B cell (primary cell): ENCODE data around the gene FOXK1. TPM values are rescaled to one million over a fixed set of nuclear protein-coding genes. Genes with fewer than 3 reads are reported as not detected.

Source experiments
- ATAC-seq: fragments of 200-7000 bp; cut with Tn5 transposase; one replicate; pipeline ENCODE4 v1.10.0; 2021; ENCODE audit warnings: low read depth, mild to moderate bottlenecking, moderate number of reproducible peaks, moderate library complexity
- CTCF ChIA-PET: fragments of 350-600 bp; sonication (Branson Sonifier 250); formaldehyde crosslinking; loops from one replicate; lab custom pipeline; 2021; ENCODE audit warnings: antibody characterized with exemption, inconsistent platforms; lab: Charles Lee
- POLR2A ChIA-PET: fragments of 350-600 bp; sonication (Branson Sonifier 250); formaldehyde crosslinking; loops from one replicate; lab custom pipeline; 2021; ENCODE audit warnings: antibody characterized with exemption; lab: Charles Lee
- DNase-seq: peaks from one replicate; pipeline ENCODE4 v3.0.0; 2013
- H2AFZ ChIP-seq: 2 replicates; pipeline ENCODE4 v1.6.1; 2012; ENCODE audit warnings: mild to moderate bottlenecking, low read depth, low read length; ENCODE audit not compliant: insufficient read depth, poor library complexity, severe bottlenecking
- H3K27ac ChIP-seq, 2 donors: 1 replicate in 1 of 2; 2 replicates in 1 of 2; pipeline ENCODE4 v1.5.1; 2012 to 2013; ENCODE audit warnings: low read length in 2 of 2, mild to moderate bottlenecking in 2 of 2, moderate library complexity in 1 of 2
- H3K27me3 ChIP-seq, 4 experiments: fragments of 200-600 bp in 1 of 4; sonication (generic) in 1 of 4; replicated peaks in 1 of 4; 1 replicate in 2 of 4; 2 replicates in 2 of 4; pipeline versions ENCODE4 v1.6.1 to v1.7.0; 2013 to 2016; ENCODE audit warnings: low read length in 3 of 4, mild to moderate bottlenecking in 2 of 4, mixed read lengths in 1 of 4, moderate library complexity in 1 of 4; ENCODE audit not compliant: insufficient read depth in 4 of 4, control insufficient read depth in 3 of 4; ENCODE audit errors: control extremely low read depth in 1 of 4
- H3K36me3 ChIP-seq, 2 experiments: replicated peaks in 1 of 2; 1 replicate in 1 of 2; 2 replicates in 1 of 2; pipeline versions ENCODE4 v1.6.1 to v1.7.1; 2013; ENCODE audit warnings: low read length in 1 of 2; ENCODE audit not compliant: insufficient read depth in 2 of 2, control insufficient read depth in 1 of 2; ENCODE audit errors: control extremely low read depth in 1 of 2, extremely low read depth in 1 of 2
- H3K4me1 ChIP-seq, 2 donors: fragments of 200-600 bp in 1 of 2; sonication (generic) in 1 of 2; 1 replicate in 1 of 2; 2 replicates in 1 of 2; pipeline versions ENCODE4 v1.5.1 to v1.6.1; 2013 to 2017; ENCODE audit warnings: low read length in 2 of 2; ENCODE audit not compliant: control insufficient read depth in 2 of 2, insufficient read depth in 2 of 2
- H3K4me2 ChIP-seq: replicated peaks from 2 replicates; pipeline ENCODE3; 2012; ENCODE audit warnings: mild to moderate bottlenecking, low read depth, low read length; ENCODE audit not compliant: poor library complexity, severe bottlenecking
- H3K4me3 ChIP-seq, 5 experiments: fragments of 200-600 bp in 1 of 5; sonication (generic) in 1 of 5; 1 replicate in 3 of 5; 2 replicates in 2 of 5; pipeline versions ENCODE4 v1.5.1 to v1.7.0; 2011 to 2016; ENCODE audit warnings: low read length in 4 of 5, mild to moderate bottlenecking in 4 of 5, low read depth in 2 of 5, control low read depth in 1 of 5, moderate library complexity in 1 of 5; ENCODE audit not compliant: insufficient read depth in 1 of 5; ENCODE audit errors: control extremely low read depth in 1 of 5, extremely low read depth in 1 of 5
- H3K79me2 ChIP-seq: fragments of 200-600 bp; sonication (generic); one replicate; pipeline ENCODE4 v1.6.0; 2016; ENCODE audit warnings: low read length; ENCODE audit not compliant: control insufficient read depth, insufficient read depth
- H3K9ac ChIP-seq: fragments of 200-600 bp; sonication (generic); 2 replicates; pipeline ENCODE4 v1.6.1; 2017; ENCODE audit warnings: mild to moderate bottlenecking, low read length, moderate library complexity
- H3K9me3 ChIP-seq, 3 donors: one replicate each; pipeline versions ENCODE4 v1.6.1 to v1.7.1; 2013; ENCODE audit warnings: low read length in 2 of 3; ENCODE audit not compliant: control insufficient read depth in 2 of 3, insufficient read depth in 1 of 3; ENCODE audit errors: control extremely low read depth in 1 of 3
- H4K20me1 ChIP-seq: 2 replicates; pipeline ENCODE4 v1.6.0; 2012; ENCODE audit warnings: mild to moderate bottlenecking, low read length; ENCODE audit not compliant: insufficient read depth, control insufficient read depth, poor library complexity, severe bottlenecking
- H3K27ac Mint-ChIP-seq: one replicate; pipeline ENCODE4 v1.8.0; 2021; ENCODE audit warnings: mixed read lengths
- H3K27me3 Mint-ChIP-seq: one replicate; pipeline ENCODE4 v1.8.0; 2021; ENCODE audit warnings: mixed read lengths
- H3K4me1 Mint-ChIP-seq: one replicate; pipeline ENCODE4 v1.8.0; 2021; ENCODE audit warnings: mixed read lengths
- H3K4me3 Mint-ChIP-seq: one replicate; pipeline ENCODE4 v1.8.0; 2021; ENCODE audit warnings: mixed read lengths
- H3K9me3 Mint-ChIP-seq: one replicate; pipeline ENCODE4 v1.8.0; 2022; ENCODE audit warnings: mixed read lengths; ENCODE audit not compliant: insufficient read depth
- EZH2 ChIP-seq: IDR thresholded peaks from 2 replicates; pipeline ENCODE4 v1.6.1; 2012; ENCODE audit warnings: borderline replicate concordance, low read depth, mild to moderate bottlenecking, moderate library complexity, low read length; ENCODE audit not compliant: insufficient read depth, poor library complexity, severe bottlenecking
- WGBS: methylation state at CpG from one replicate; pipeline ENCODE4 v1.1.5; 2013; ENCODE audit warnings: missing lambda C conversion rate; ENCODE audit not compliant: insufficient coverage; 5-methylcytosine and 5-hydroxymethylcytosine counted together
- intact Hi-C: fragments of 100-400 bp; cut with micrococcal nuclease; formaldehyde crosslinking; loops from one replicate; pipeline ENCODE4 v1.10.0; 2022
- polyA plus RNA-seq: library from polyadenylated mRNA; depleted of rRNA; stranded (reverse); fragments of >200 nt; gene quantifications from 2 replicates; pipeline ENCODE4 v1.2.3, GENCODE V29; 2012
- total RNA-seq, 2 donors: library from RNA; stranded (reverse); fragments of 120-200 nt in 1 of 2; gene quantifications; 1 replicate in 1 of 2; 2 replicates in 1 of 2; pipeline versions ENCODE4 v1.2.3 to v1.2.4, GENCODE V29; 2013 to 2022
- TF ChIP-seq, protein P1 (sequence below): fragments of 200-600 bp; IDR thresholded peaks from one replicate; pipeline ENCODE4 v1.8.0; 2022; ENCODE audit warnings: antibody characterized with exemption, mild to moderate bottlenecking

The FOXK1 gene
- total and polyA plus RNA-seq, 2 donors (not counting 1 experiment from before 2014, with no cell fraction given): 17.9 to 56.2 TPM

DNA sequence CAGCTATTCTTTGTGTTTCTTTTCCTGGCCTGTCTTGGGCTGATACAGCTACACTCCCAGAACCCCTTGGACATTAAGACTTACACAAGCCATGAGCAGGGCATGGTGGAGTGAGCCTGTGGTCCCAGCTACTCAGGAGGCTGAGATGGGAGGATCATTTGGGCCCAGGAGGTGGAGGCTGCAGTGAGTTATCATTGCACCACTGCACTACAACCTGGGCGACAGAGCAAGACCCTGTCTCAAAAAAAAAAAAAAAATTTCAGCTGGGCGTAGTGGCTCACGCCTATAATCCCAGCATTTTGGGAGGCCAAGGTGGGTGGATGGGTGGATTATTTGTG lies 13.6 kb upstream of the FOXK1 start:
- ChIA-PET CTCF (no interaction called here), POLR2A (interaction anchor here (0.6 kb wide), 1 partner anchor 75 kb away, joined by 4 read pairs; no protein-coding TSS in a partner anchor)
- Mint-ChIP-seq H3K9me3 (no peaks in the 10 kb centered on the region), H3K27me3 (peaks cover 11% of the 10 kb centered on the region), H3K4me3 (no peak overlapping the region), H3K4me1 (no peaks in the 10 kb centered on the region), H3K27ac (no peak overlapping the region)
- Histone ChIP-seq H3K4me3 (no peak overlapping the region), H3K9me3 (peaks cover 0 to 10% (median 0%) of the 10 kb centered on the region in 3 donors), H3K36me3 (no peaks in the 10 kb centered on the region), H3K79me2 (no peaks in the 10 kb centered on the region), H3K4me1 (no peaks in the 10 kb centered on the region), H4K20me1 (no peaks in the 10 kb centered on the region), H3K27me3 (peaks cover 0 to 3% (median 1%) of the 10 kb centered on the region in 4 experiments), H3K4me2 (no peak overlapping the region), H3K9ac (no peak overlapping the region), H3K27ac (no peak overlapping the region), H2AFZ (no peak overlapping the region)
- DNase-seq (no peak), ATAC-seq (no peak)
- TF ChIP-seq, protein P1, sequence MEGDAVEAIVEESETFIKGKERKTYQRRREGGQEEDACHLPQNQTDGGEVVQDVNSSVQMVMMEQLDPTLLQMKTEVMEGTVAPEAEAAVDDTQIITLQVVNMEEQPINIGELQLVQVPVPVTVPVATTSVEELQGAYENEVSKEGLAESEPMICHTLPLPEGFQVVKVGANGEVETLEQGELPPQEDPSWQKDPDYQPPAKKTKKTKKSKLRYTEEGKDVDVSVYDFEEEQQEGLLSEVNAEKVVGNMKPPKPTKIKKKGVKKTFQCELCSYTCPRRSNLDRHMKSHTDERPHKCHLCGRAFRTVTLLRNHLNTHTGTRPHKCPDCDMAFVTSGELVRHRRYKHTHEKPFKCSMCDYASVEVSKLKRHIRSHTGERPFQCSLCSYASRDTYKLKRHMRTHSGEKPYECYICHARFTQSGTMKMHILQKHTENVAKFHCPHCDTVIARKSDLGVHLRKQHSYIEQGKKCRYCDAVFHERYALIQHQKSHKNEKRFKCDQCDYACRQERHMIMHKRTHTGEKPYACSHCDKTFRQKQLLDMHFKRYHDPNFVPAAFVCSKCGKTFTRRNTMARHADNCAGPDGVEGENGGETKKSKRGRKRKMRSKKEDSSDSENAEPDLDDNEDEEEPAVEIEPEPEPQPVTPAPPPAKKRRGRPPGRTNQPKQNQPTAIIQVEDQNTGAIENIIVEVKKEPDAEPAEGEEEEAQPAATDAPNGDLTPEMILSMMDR: no peak
- no peak for TF ChIP-seq EZH2
- WGBS: 100% methylated on average over 2 of the region's 3 CpGs
- intact Hi-C loops: no loop called here

DNA sequence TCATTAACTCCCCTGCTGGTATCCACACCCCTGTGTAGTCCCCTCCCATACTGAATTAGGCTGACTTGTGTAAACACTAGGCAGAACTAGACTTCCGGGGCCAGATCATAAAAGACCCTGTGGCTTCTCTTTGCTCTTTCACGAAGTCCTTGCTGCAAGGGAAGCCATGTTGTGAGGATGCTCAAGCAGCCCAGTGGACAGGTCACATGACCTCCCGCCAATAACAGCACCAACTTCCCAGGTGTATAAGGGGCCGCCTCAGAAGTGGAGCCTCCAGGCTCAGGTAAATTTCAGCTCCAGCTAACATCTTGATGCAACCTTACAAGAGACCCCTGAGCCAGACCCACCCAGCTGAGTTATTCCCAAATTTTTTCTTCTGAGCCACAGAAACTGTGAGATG lies 11.3 kb upstream of the FOXK1 start:
- Mint-ChIP-seq H3K9me3 (no peaks in the 10 kb centered on the region), H3K27ac (no peak overlapping the region), H3K27me3 (peaks cover 5% of the 10 kb centered on the region), H3K4me1 (no peaks in the 10 kb centered on the region), H3K4me3 (no peak overlapping the region)
- Histone ChIP-seq H3K4me3 (no peak overlapping the region), H3K27me3 (peaks cover 0 to 3% (median 1%) of the 10 kb centered on the region in 4 experiments), H3K36me3 (no peaks in the 10 kb centered on the region), H3K9me3 (peaks cover 0 to 24% (median 8%) of the 10 kb centered on the region in 3 donors), H2AFZ (no peak overlapping the region), H3K9ac (no peak overlapping the region), H3K4me2 (no peak overlapping the region), H4K20me1 (no peaks in the 10 kb centered on the region), H3K79me2 (no peaks in the 10 kb centered on the region), H3K27ac (no peak overlapping the region), H3K4me1 (no peaks in the 10 kb centered on the region)
- ChIA-PET POLR2A (no interaction called here), CTCF (no interaction called here)
- DNase-seq (no peak), ATAC-seq (no peak)
- WGBS: 71% methylated on average over 1 of the region's 4 CpGs
- TF ChIP-seq, protein P1: no peak
- intact Hi-C loops: no loop called here
